22Rv1 (cell line): ENCODE results near the gene ACSM2B.
"Not testable (repeated sequence)": the region's sequence is repeated elsewhere in the genome, so short reads cannot be mapped to it uniquely, and the experiment has no call there.

Source experiments
- H3K27ac ChIP-seq: fragments of 450-650 bp; 2 replicates; pipeline ENCODE4 v1.5.1; 2017
- CTCF ChIP-seq: fragments of 450-650 bp; IDR thresholded peaks from 2 replicates; pipeline ENCODE4 v1.5.1; 2017; ENCODE audit warnings: mild to moderate bottlenecking
- ZFX ChIP-seq: fragments of 450-650 bp; IDR thresholded peaks from 2 replicates; pipeline ENCODE4 v1.6.1; 2017; ENCODE audit warnings: antibody characterized with exemption, borderline replicate concordance

Gene ACSM2B

GRCh38 chr16:20576145-20576544 is at the start of gene ACSM2B:
ACSM2B (minus strand) TSS chr16:20576367; CDS start chr16:20564845, 11,522 bp downstream.
- not testable (repeated sequence) for H3K27ac ChIP-seq

- TF ChIP-seq CTCF (0 out of 2 replicates have a peak, but pooled peaks have one; percentile 10), ZFX (no peak)
- no peak overlapping the region for H3K27ac ChIP-seq
Measured at GRCh38 chr16:20624882-20625807, 49.0 kb upstream of the ACSM2B start.

GRCh38 chr16:20624205-20624604 is 48.0 kb upstream of the ACSM2B start:
- no peak for TF ChIP-seq ZFX
- TF ChIP-seq CTCF: no peak
- H3K27ac ChIP-seq: no peak overlapping the region

GRCh38 chr16:20622498-20622870 is 46.3 kb upstream of the ACSM2B start:
- H3K27ac ChIP-seq: no peak overlapping the region
- no peak for TF ChIP-seq ZFX
- no peak for TF ChIP-seq CTCF

- H3K27ac ChIP-seq: no peak overlapping the region
- TF ChIP-seq ZFX (no peak), CTCF (no peak)
Measured at GRCh38 chr16:20621406-20621805, 45.2 kb upstream of the ACSM2B start.

GRCh38 chr16:20620770-20621169 is 44.6 kb upstream of the ACSM2B start:
- H3K27ac ChIP-seq: no peak overlapping the region
- TF ChIP-seq CTCF (no peak), ZFX (no peak)

- TF ChIP-seq ZFX (no peak), CTCF (no peak)
- H3K27ac ChIP-seq: no peak overlapping the region
Measured at GRCh38 chr16:20620003-20620402, 43.8 kb upstream of the ACSM2B start.
